Endothelial cell of umbilical vein (primary cell): Measurements from ENCODE around the gene NTSR1. TPM values are rescaled to one million over a fixed set of nuclear protein-coding genes. Genes with fewer than 3 reads are reported as not detected.

ENCODE experiments used
- BruUV-seq: library from RNA; stranded (reverse); fragments of 400-500 nt; replicated peaks from 2 replicates; lab custom pipeline; 2021; lab: Mats Ljungman, UMichigan
- CTCF ChIA-PET: fragments of 300-600, 350-600 bp; sonication (Branson Sonifier 250); formaldehyde crosslinking; loops from one replicate; lab custom pipeline; 2021; ENCODE audit warnings: antibody characterized with exemption, inconsistent platforms; lab: Charles Lee
- POLR2A ChIA-PET: fragments of 300-600, 350-600 bp; sonication (Branson Sonifier 250); formaldehyde crosslinking; loops from one replicate; lab custom pipeline; 2021; ENCODE audit warnings: antibody characterized with exemption, inconsistent platforms; lab: Charles Lee
- DNase-seq: peaks from one replicate; pipeline ENCODE4 v3.0.0-alpha.2; 2011; ENCODE audit warnings: low read depth, low spot score
- FAIRE-seq: peaks from 2 replicates; lab custom pipeline; 2011; peaks lifted over from hg19 to GRCh38; lab: Jason Lieb, UNC
- H2AFZ ChIP-seq: 2 replicates; pipeline ENCODE4 v1.6.0; 2012; ENCODE audit warnings: low read depth, low read length, control low read depth, inconsistent platforms
- H3K27ac ChIP-seq: 2 replicates; pipeline ENCODE4 v1.5.1; 2011; ENCODE audit warnings: low read depth, mild to moderate bottlenecking, control low read depth, low read length, moderate library complexity; ENCODE audit not compliant: insufficient read depth
- H3K27me3 ChIP-seq, 2 experiments: 2 replicates each; pipeline versions ENCODE4 v1.6.0 to v1.6.1; 2011; ENCODE audit warnings: low read length in 2 of 2, mixed read lengths in 1 of 2; ENCODE audit not compliant: control insufficient read depth in 2 of 2, insufficient read depth in 2 of 2
- H3K36me3 ChIP-seq, 2 experiments: 2 replicates in 1 of 2; 3 replicates in 1 of 2; pipeline ENCODE4 v1.5.1; 2011; ENCODE audit warnings: low read length in 2 of 2, mild to moderate bottlenecking in 1 of 2, moderate library complexity in 1 of 2; ENCODE audit not compliant: control insufficient read depth in 2 of 2, insufficient read depth in 2 of 2; ENCODE audit errors: extremely low read depth in 1 of 2
- H3K4me1 ChIP-seq: 3 replicates; pipeline ENCODE4 v1.5.1; 2011; ENCODE audit warnings: mild to moderate bottlenecking, low read length; ENCODE audit not compliant: control insufficient read depth, insufficient read depth; ENCODE audit errors: extremely low read depth
- H3K4me2 ChIP-seq: 2 replicates; pipeline ENCODE4 v1.6.1; 2011; ENCODE audit warnings: low read length, control low read depth, mixed read lengths; ENCODE audit not compliant: insufficient read depth
- H3K4me3 ChIP-seq, 3 experiments: fragments of 200-600 bp in 1 of 3; sonication (generic), shearing (Covaris generic) in 1 of 3; replicated peaks in 1 of 3; 2 replicates each; pipeline ENCODE4 v1.5.1; 2011 to 2016; ENCODE audit warnings: control low read depth in 3 of 3, low read length in 3 of 3, mild to moderate bottlenecking in 2 of 3, inconsistent platforms in 1 of 3, low read depth in 1 of 3, moderate library complexity in 1 of 3; ENCODE audit not compliant: insufficient read depth in 1 of 3
- H3K79me2 ChIP-seq: 2 replicates; pipeline ENCODE4 v1.6.0; 2012; ENCODE audit warnings: low read length, inconsistent platforms; ENCODE audit not compliant: control insufficient read depth, insufficient read depth
- H3K9ac ChIP-seq: replicated peaks from 2 replicates; pipeline ENCODE3; 2011; ENCODE audit warnings: low read length, control low read depth; ENCODE audit not compliant: insufficient read depth; ENCODE audit errors: extremely low read depth
- H3K9me1 ChIP-seq: replicated peaks from 3 replicates; pipeline ENCODE4 v1.6.0; 2011; ENCODE audit warnings: mild to moderate bottlenecking, low read length; ENCODE audit not compliant: control insufficient read depth, insufficient read depth; ENCODE audit errors: extremely low read depth
- H3K9me3 ChIP-seq: replicated peaks from 2 replicates; pipeline ENCODE4 v1.5.1; 2012; ENCODE audit warnings: low read length, inconsistent platforms; ENCODE audit not compliant: control insufficient read depth, insufficient read depth
- H4K20me1 ChIP-seq: replicated peaks from 2 replicates; pipeline ENCODE3; 2011; ENCODE audit warnings: mild to moderate bottlenecking, low read length; ENCODE audit not compliant: control insufficient read depth, insufficient read depth; ENCODE audit errors: extremely low read depth
- EZH2 ChIP-seq: IDR thresholded peaks from 2 replicates; pipeline ENCODE4 v1.6.1; 2012; ENCODE audit warnings: borderline replicate concordance, low read depth, mild to moderate bottlenecking, moderate library complexity, low read length, inconsistent platforms; ENCODE audit not compliant: severe bottlenecking
- FOS ChIP-seq: IDR thresholded peaks from 2 replicates; pipeline ENCODE4 v1.6.1; 2011; ENCODE audit warnings: mild to moderate bottlenecking, low read length, moderate library complexity, borderline replicate concordance; ENCODE audit not compliant: insufficient read depth
- GATA2 ChIP-seq: IDR thresholded peaks from 2 replicates; pipeline ENCODE4 v1.7.0; 2011; ENCODE audit warnings: low read depth, mild to moderate bottlenecking, moderate library complexity, mixed read lengths, low read length; ENCODE audit not compliant: insufficient read length, insufficient read depth
- JUN ChIP-seq: IDR thresholded peaks from 2 replicates; pipeline ENCODE4 v1.6.1; 2011; ENCODE audit warnings: borderline replicate concordance, low read depth; ENCODE audit not compliant: insufficient read length, insufficient read depth
- MAX ChIP-seq: IDR thresholded peaks from 2 replicates; pipeline ENCODE4 v1.6.1; 2011; ENCODE audit not compliant: insufficient read depth, insufficient read length
- MYC ChIP-seq: IDR thresholded peaks from one replicate; pipeline ENCODE4 v1.6.1; 2011; ENCODE audit warnings: mild to moderate bottlenecking, low read depth, low read length
- POLR2A ChIP-seq: IDR thresholded peaks from 2 replicates; pipeline ENCODE4 v1.6.1; 2012; ENCODE audit warnings: low read depth, mild to moderate bottlenecking, control low read depth, low read length
- POLR2AphosphoS5 ChIP-seq: IDR thresholded peaks from 2 replicates; pipeline ENCODE4 v1.6.1; 2012; ENCODE audit warnings: low read depth, mild to moderate bottlenecking, control low read depth, low read length, moderate library complexity; ENCODE audit not compliant: insufficient read depth
- dilution Hi-C: fragments of 300-500 bp; cut with MboI; formaldehyde crosslinking; loops from one replicate; pipeline ENCODE4 v1.15.0; 2019; ENCODE audit warnings: low sequenced_read_pairs; ENCODE audit not compliant: extremely low pct_ligation_motif_present
- intact Hi-C: fragments of 100-400 bp; cut with micrococcal nuclease; formaldehyde crosslinking; loops from one replicate; pipeline ENCODE4 v1.10.0; 2022
- polyA plus RNA-seq, 4 experiments: library from polyadenylated mRNA; depleted of rRNA in 3 of 4; stranded (reverse) in 3 of 4; unstranded in 1 of 4; fragments of >200 nt; gene quantifications; 2 replicates each; pipeline versions ENCODE4 v1.2.1 to v1.2.3, GENCODE V29; 2011 to 2012; ENCODE audit warnings: missing spikeins in 1 of 4
- total RNA-seq: library from RNA; stranded (reverse); gene quantifications from 2 replicates; pipeline ENCODE4 v1.2.3, GENCODE V29; 2021
- TF ChIP-seq, protein P1 (sequence below), 2 donors: IDR thresholded peaks; 1 replicate in 1 of 2; 2 replicates in 1 of 2; pipeline ENCODE4 v1.5.1; 2011; ENCODE audit warnings: low read length in 2 of 2, mild to moderate bottlenecking in 2 of 2, moderate library complexity in 2 of 2, control low read depth in 1 of 2, inconsistent platforms in 1 of 2, low read depth in 1 of 2; ENCODE audit not compliant: insufficient read depth in 1 of 2; ENCODE audit errors: extremely low read depth in 1 of 2

The NTSR1 gene
- total and polyA plus RNA-seq, 2 donors (not counting 3 experiments of a cell fraction or from before 2014, with no cell fraction given) = 0.14 to 2.1 TPM

DNA sequence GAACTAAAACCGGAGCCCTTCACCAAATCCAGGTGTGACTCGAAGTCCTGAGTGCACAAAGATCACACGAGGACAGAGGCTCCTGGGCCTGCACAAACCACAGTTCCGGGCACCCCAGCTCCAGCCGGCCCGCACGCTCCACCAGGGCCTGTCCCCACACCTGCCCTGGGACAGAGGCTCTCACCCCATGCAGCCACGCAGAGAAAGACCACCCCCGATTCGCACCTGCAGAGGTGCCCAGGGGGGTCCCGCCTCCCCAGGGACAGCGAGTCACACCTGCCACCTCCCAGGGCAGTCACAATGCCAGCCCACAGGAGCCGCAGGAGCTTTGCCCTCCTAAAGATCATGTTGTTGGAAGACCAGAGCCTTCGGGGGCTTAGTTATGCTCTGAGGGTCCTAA lies 62.3 kb downstream of the NTSR1 start:
- Histone ChIP-seq H4K20me1 (no peaks in the 10 kb centered on the region), H3K9ac (no peak overlapping the region), H3K27me3 (no peaks in the 10 kb centered on the region), H3K4me2 (no peak overlapping the region), H3K4me3 (no peak overlapping the region), H3K9me1 (no peaks in the 10 kb centered on the region), H3K4me1 (peaks cover 11% of the 10 kb centered on the region), H2AFZ (no peak overlapping the region), H3K9me3 (no peaks in the 10 kb centered on the region), H3K79me2 (no peaks in the 10 kb centered on the region), H3K36me3 (no peaks in the 10 kb centered on the region), H3K27ac (no peak overlapping the region)
- CTCF ChIA-PET = interaction anchor here (1.4 kb wide), 1 partner anchor 62 kb away, joined by 3 read pairs; the partner anchor contains the start of gene NTSR1
- intact Hi-C loops = no loop called here
- POLR2A ChIA-PET = no interaction called here
- FAIRE-seq = no peak
- dilution Hi-C loops = no loop called here
- no TSS peak for BruUV-seq
- DNase-seq = no peak
- TF ChIP-seq JUN (no peak), GATA2 (no peak), POLR2AphosphoS5 (no peak), MYC (no peak), FOS (no peak), EZH2 (no peak), POLR2A (no peak), MAX (no peak)
- TF ChIP-seq, protein P1, sequence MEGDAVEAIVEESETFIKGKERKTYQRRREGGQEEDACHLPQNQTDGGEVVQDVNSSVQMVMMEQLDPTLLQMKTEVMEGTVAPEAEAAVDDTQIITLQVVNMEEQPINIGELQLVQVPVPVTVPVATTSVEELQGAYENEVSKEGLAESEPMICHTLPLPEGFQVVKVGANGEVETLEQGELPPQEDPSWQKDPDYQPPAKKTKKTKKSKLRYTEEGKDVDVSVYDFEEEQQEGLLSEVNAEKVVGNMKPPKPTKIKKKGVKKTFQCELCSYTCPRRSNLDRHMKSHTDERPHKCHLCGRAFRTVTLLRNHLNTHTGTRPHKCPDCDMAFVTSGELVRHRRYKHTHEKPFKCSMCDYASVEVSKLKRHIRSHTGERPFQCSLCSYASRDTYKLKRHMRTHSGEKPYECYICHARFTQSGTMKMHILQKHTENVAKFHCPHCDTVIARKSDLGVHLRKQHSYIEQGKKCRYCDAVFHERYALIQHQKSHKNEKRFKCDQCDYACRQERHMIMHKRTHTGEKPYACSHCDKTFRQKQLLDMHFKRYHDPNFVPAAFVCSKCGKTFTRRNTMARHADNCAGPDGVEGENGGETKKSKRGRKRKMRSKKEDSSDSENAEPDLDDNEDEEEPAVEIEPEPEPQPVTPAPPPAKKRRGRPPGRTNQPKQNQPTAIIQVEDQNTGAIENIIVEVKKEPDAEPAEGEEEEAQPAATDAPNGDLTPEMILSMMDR (IDR thresholded peaks at IDR 0.05; ENCODE audit: extremely low read depth in 1 of 2, insufficient read depth in 1 of 2, low read depth in 1 of 2, low read length in 2 of 2) = no peak
